ENCODE measurements around the gene PKMYT1.

DNA sequence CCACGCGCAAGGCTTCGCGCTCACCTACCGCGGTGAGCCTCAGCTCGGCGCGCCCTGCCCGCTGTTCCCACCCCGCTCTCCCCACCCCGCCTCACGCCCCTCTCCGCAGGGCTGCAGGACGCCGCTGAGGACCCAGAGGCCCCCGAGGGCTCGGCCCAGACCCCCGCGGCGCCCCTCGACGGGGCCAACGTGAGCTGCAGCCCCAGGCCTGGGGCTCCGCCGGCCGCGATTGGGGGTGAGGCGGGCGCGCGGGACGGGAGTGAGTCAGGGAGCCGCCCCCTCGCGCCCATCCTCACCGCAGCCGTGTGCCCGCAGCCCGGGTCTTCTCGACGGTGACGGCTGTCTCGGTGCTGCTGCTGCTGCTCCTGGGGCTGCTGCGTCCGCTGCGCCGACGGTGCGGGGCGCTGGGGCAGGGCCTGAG is 13.0 kb downstream of the PKMYT1 start:
- TF ChIP-seq, protein P1, sequence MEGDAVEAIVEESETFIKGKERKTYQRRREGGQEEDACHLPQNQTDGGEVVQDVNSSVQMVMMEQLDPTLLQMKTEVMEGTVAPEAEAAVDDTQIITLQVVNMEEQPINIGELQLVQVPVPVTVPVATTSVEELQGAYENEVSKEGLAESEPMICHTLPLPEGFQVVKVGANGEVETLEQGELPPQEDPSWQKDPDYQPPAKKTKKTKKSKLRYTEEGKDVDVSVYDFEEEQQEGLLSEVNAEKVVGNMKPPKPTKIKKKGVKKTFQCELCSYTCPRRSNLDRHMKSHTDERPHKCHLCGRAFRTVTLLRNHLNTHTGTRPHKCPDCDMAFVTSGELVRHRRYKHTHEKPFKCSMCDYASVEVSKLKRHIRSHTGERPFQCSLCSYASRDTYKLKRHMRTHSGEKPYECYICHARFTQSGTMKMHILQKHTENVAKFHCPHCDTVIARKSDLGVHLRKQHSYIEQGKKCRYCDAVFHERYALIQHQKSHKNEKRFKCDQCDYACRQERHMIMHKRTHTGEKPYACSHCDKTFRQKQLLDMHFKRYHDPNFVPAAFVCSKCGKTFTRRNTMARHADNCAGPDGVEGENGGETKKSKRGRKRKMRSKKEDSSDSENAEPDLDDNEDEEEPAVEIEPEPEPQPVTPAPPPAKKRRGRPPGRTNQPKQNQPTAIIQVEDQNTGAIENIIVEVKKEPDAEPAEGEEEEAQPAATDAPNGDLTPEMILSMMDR (IDR thresholded peaks at IDR 0.05) = no peak
- no peak for TF ChIP-seq POLR2A (IDR thresholded peaks at IDR 0.05)

Measured in testis (tissue), 2 donors.